ENCODE data around the gene SLC25A41. TPM values are rescaled to one million over a fixed set of nuclear protein-coding genes. Genes with fewer than 3 reads are reported as not detected.

SLC25A41 gene
- polyA plus RNA-seq, 1 donor from 2014 or later, result 3.8 TPM

GRCh38 chr19:6452223-6452614 lies 18.7 kb upstream of the SLC25A41 start:
- Histone ChIP-seq H3K36me3 (ENCODE audit: insufficient read depth, low read length) (peaks cover 25% of the 10 kb centered on the region), H3K9me3 (ENCODE audit: low read length) (peaks cover 11% of the 10 kb centered on the region), H3K9me2 (ENCODE audit: insufficient read depth, low read length) (no peaks in the 10 kb centered on the region), H3K4me2 (ENCODE audit: low read length) (no peak overlapping the region), H2AFZ (ENCODE audit: low read depth, low read length) (no peak overlapping the region), H3F3A (ENCODE audit: insufficient read depth, low read length, poor library complexity, severe bottlenecking) (no peaks in the 10 kb centered on the region), H3K27ac (ENCODE audit: low read length) (no peak overlapping the region), H3K9ac (ENCODE audit: low read length) (no peak overlapping the region), H4K20me1 (ENCODE audit: insufficient read depth) (no peaks in the 10 kb centered on the region), H3K4me3 (ENCODE audit: low read length) (no peak overlapping the region), H3K79me2 (replicated peaks; ENCODE audit: insufficient read depth, low read length) (no peaks in the 10 kb centered on the region), H3K27me3 (ENCODE audit: insufficient read depth, low read depth, low read length) (no peaks in the 10 kb centered on the region)
- no peak for TF ChIP-seq POLR2AphosphoS5 (IDR thresholded peaks at IDR 0.05)
- TF ChIP-seq, protein P1, sequence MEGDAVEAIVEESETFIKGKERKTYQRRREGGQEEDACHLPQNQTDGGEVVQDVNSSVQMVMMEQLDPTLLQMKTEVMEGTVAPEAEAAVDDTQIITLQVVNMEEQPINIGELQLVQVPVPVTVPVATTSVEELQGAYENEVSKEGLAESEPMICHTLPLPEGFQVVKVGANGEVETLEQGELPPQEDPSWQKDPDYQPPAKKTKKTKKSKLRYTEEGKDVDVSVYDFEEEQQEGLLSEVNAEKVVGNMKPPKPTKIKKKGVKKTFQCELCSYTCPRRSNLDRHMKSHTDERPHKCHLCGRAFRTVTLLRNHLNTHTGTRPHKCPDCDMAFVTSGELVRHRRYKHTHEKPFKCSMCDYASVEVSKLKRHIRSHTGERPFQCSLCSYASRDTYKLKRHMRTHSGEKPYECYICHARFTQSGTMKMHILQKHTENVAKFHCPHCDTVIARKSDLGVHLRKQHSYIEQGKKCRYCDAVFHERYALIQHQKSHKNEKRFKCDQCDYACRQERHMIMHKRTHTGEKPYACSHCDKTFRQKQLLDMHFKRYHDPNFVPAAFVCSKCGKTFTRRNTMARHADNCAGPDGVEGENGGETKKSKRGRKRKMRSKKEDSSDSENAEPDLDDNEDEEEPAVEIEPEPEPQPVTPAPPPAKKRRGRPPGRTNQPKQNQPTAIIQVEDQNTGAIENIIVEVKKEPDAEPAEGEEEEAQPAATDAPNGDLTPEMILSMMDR (IDR thresholded peaks at IDR 0.05; ENCODE audit: poor library complexity, severe bottlenecking), result no peak
- no peak for TF ChIP-seq MXI1 (conservative IDR thresholded peaks at IDR 0.05; ENCODE audit: poor library complexity, severe bottlenecking)
- no peak for TF ChIP-seq SMC3 (conservative IDR thresholded peaks at IDR 0.05; ENCODE audit: poor library complexity)
- no peak for TF ChIP-seq EZH2 (IDR thresholded peaks at IDR 0.05; ENCODE audit: borderline replicate concordance, insufficient read depth, low read length, poor library complexity, severe bottlenecking)
- TF ChIP-seq, protein P2, sequence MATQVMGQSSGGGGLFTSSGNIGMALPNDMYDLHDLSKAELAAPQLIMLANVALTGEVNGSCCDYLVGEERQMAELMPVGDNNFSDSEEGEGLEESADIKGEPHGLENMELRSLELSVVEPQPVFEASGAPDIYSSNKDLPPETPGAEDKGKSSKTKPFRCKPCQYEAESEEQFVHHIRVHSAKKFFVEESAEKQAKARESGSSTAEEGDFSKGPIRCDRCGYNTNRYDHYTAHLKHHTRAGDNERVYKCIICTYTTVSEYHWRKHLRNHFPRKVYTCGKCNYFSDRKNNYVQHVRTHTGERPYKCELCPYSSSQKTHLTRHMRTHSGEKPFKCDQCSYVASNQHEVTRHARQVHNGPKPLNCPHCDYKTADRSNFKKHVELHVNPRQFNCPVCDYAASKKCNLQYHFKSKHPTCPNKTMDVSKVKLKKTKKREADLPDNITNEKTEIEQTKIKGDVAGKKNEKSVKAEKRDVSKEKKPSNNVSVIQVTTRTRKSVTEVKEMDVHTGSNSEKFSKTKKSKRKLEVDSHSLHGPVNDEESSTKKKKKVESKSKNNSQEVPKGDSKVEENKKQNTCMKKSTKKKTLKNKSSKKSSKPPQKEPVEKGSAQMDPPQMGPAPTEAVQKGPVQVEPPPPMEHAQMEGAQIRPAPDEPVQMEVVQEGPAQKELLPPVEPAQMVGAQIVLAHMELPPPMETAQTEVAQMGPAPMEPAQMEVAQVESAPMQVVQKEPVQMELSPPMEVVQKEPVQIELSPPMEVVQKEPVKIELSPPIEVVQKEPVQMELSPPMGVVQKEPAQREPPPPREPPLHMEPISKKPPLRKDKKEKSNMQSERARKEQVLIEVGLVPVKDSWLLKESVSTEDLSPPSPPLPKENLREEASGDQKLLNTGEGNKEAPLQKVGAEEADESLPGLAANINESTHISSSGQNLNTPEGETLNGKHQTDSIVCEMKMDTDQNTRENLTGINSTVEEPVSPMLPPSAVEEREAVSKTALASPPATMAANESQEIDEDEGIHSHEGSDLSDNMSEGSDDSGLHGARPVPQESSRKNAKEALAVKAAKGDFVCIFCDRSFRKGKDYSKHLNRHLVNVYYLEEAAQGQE (IDR thresholded peaks at IDR 0.05; ENCODE audit: borderline replicate concordance), result no peak
- TF ChIP-seq RAD21 (conservative IDR thresholded peaks at IDR 0.05), result no peak
- no peak for TF ChIP-seq EP300 (conservative IDR thresholded peaks at IDR 0.05; ENCODE audit: poor library complexity, severe bottlenecking)
- TF ChIP-seq TAF1 (IDR thresholded peaks at IDR 0.05; ENCODE audit: low read depth), result no peak

DNA sequence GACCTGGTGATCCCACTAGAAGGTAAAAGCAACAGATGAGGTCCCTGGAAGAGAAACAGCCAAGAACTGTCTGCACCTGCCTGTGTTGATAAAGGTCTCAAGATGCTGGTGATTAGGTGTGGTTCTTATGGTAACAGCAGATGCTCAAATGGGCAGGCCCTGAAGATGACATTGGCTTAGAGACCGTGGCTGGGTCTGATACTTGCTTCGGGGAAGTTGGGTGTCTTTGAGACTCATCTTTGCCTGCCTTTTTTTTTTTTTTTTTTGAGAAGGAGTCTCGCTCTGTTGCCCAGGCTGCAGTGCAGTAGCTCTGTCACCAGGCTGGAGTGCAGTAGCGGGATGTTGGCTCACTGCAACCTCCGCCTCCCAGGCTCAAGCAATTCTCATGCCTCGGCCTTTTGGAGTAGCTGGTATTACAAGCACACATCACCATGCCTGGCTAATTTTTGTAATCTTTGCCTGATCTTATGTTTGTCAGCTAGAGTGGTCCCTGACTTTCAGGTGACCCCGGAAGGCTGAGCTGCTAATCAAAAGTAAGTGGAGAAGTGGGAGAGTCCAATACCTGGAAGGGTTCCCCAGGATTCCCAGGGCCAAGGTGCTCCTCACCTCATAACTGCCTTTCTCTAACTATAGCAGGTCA lies 18.1 kb upstream of the SLC25A41 start:
- Histone ChIP-seq H3K79me2 (replicated peaks; ENCODE audit: insufficient read depth, low read length) (no peaks in the 10 kb centered on the region), H3K4me2 (ENCODE audit: low read length) (no peak overlapping the region), H3K36me3 (ENCODE audit: insufficient read depth, low read length) (peaks cover 25% of the 10 kb centered on the region), H4K20me1 (ENCODE audit: insufficient read depth) (no peaks in the 10 kb centered on the region), H3K4me3 (ENCODE audit: low read length) (no peak overlapping the region), H3F3A (ENCODE audit: insufficient read depth, low read length, poor library complexity, severe bottlenecking) (no peaks in the 10 kb centered on the region), H3K27me3 (ENCODE audit: insufficient read depth, low read depth, low read length) (no peaks in the 10 kb centered on the region), H3K9ac (ENCODE audit: low read length) (no peak overlapping the region), H3K9me2 (ENCODE audit: insufficient read depth, low read length) (no peaks in the 10 kb centered on the region), H2AFZ (ENCODE audit: low read depth, low read length) (no peak overlapping the region), H3K27ac (ENCODE audit: low read length) (no peak overlapping the region), H3K9me3 (ENCODE audit: low read length) (peaks cover 11% of the 10 kb centered on the region)
- TF ChIP-seq RAD21 (conservative IDR thresholded peaks at IDR 0.05) (no peak), MXI1 (conservative IDR thresholded peaks at IDR 0.05; ENCODE audit: poor library complexity, severe bottlenecking) (no peak), TAF1 (IDR thresholded peaks at IDR 0.05; ENCODE audit: low read depth) (no peak), SMC3 (conservative IDR thresholded peaks at IDR 0.05; ENCODE audit: poor library complexity) (no peak), EZH2 (IDR thresholded peaks at IDR 0.05; ENCODE audit: borderline replicate concordance, insufficient read depth, low read length, poor library complexity, severe bottlenecking) (no peak), POLR2AphosphoS5 (IDR thresholded peaks at IDR 0.05) (no peak), EP300 (conservative IDR thresholded peaks at IDR 0.05; ENCODE audit: poor library complexity, severe bottlenecking) (no peak)
- TF ChIP-seq, protein P2 (IDR thresholded peaks at IDR 0.05; ENCODE audit: borderline replicate concordance), result no peak
- TF ChIP-seq, protein P1 (IDR thresholded peaks at IDR 0.05; ENCODE audit: poor library complexity, severe bottlenecking), result no peak
